ENCODE results near the gene WIPI1. TPM values are rescaled to one million over a fixed set of nuclear protein-coding genes. Genes with fewer than 3 reads are reported as not detected.

Gene WIPI1
- total and polyA plus RNA-seq, 10 of the 15 experiments (the other 5 are each of a cell fraction or from before 2014, with no cell fraction given) = 6.5 to 44.5 (median 26.2) TPM

- TF ChIP-seq ZNF592 (IDR thresholded peaks at IDR 0.05) = no peak
- no peak for TF ChIP-seq JUND (IDR thresholded peaks at IDR 0.05; ENCODE audit: low read depth, low read length)
- TF ChIP-seq IKZF2 (IDR thresholded peaks at IDR 0.05) = no peak
- TF ChIP-seq GABPA (IDR thresholded peaks at IDR 0.05; ENCODE audit: low read depth) = no peak
- TF ChIP-seq TARDBP (IDR thresholded peaks at IDR 0.05; ENCODE audit: borderline replicate concordance) = no peak
- no peak for TF ChIP-seq POLR2A (IDR thresholded peaks at IDR 0.05; ENCODE audit: low read depth, low read length)
- TF ChIP-seq, protein P1, sequence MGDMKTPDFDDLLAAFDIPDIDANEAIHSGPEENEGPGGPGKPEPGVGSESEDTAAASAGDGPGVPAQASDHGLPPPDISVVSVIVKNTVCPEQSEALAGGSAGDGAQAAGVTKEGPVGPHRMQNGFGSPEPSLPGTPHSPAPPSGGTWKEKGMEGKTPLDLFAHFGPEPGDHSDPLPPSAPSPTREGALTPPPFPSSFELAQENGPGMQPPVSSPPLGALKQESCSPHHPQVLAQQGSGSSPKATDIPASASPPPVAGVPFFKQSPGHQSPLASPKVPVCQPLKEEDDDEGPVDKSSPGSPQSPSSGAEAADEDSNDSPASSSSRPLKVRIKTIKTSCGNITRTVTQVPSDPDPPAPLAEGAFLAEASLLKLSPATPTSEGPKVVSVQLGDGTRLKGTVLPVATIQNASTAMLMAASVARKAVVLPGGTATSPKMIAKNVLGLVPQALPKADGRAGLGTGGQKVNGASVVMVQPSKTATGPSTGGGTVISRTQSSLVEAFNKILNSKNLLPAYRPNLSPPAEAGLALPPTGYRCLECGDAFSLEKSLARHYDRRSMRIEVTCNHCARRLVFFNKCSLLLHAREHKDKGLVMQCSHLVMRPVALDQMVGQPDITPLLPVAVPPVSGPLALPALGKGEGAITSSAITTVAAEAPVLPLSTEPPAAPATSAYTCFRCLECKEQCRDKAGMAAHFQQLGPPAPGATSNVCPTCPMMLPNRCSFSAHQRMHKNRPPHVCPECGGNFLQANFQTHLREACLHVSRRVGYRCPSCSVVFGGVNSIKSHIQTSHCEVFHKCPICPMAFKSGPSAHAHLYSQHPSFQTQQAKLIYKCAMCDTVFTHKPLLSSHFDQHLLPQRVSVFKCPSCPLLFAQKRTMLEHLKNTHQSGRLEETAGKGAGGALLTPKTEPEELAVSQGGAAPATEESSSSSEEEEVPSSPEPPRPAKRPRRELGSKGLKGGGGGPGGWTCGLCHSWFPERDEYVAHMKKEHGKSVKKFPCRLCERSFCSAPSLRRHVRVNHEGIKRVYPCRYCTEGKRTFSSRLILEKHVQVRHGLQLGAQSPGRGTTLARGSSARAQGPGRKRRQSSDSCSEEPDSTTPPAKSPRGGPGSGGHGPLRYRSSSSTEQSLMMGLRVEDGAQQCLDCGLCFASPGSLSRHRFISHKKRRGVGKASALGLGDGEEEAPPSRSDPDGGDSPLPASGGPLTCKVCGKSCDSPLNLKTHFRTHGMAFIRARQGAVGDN (IDR thresholded peaks at IDR 0.05) = no peak
- TF ChIP-seq HDAC2 (IDR thresholded peaks at IDR 0.05) = no peak
These were observed 11.6 kb downstream of the WIPI1 start (continued) for GRCh38 chr17:68445671-68446070.
